OCI-LY1 (cell line): ENCODE measurements around the gene ICE2.

ENCODE experiments used
- H2AFZ ChIP-seq: fragments of 200-600 bp; sonication (generic), shearing (Covaris generic); 2 replicates; pipeline ENCODE4 v1.6.0; 2014; ENCODE audit warnings: antibody characterized with exemption, mild to moderate bottlenecking, low read length
- H3F3A ChIP-seq: fragments of 200-600 bp; sonication (generic), shearing (Covaris generic); 2 replicates; pipeline ENCODE4 v1.6.0; 2014; ENCODE audit warnings: mild to moderate bottlenecking, antibody characterized with exemption, low read length, moderate library complexity; ENCODE audit not compliant: insufficient read depth
- H3K27ac ChIP-seq: fragments of 200-600 bp; sonication (generic); 2 replicates; pipeline ENCODE4 v1.5.1; 2014; ENCODE audit warnings: low read length, mixed run types, mild to moderate bottlenecking, low read depth; ENCODE audit not compliant: poor library complexity, severe bottlenecking
- H3K27me3 ChIP-seq: fragments of 200-600 bp; sonication (generic); 2 replicates; pipeline ENCODE4 v1.6.0; 2014; ENCODE audit warnings: antibody characterized with exemption, mild to moderate bottlenecking, low read length, moderate library complexity; ENCODE audit not compliant: insufficient read depth
- H3K36me3 ChIP-seq: fragments of 200-600 bp; sonication (generic); 2 replicates; pipeline ENCODE4 v1.6.1; 2014; ENCODE audit warnings: mild to moderate bottlenecking, antibody characterized with exemption, low read length, moderate library complexity, mixed read lengths; ENCODE audit not compliant: insufficient read depth
- H3K4me1 ChIP-seq: fragments of 200-600 bp; sonication (generic); 2 replicates; pipeline ENCODE4 v1.5.1; 2014; ENCODE audit warnings: mild to moderate bottlenecking, low read length, moderate library complexity; ENCODE audit not compliant: insufficient read depth, severe bottlenecking
- H3K4me2 ChIP-seq: fragments of 200-600 bp; sonication (generic), shearing (Covaris generic); 2 replicates; pipeline ENCODE4 v1.6.1; 2014; ENCODE audit warnings: low read length
- H3K4me3 ChIP-seq: fragments of 200-600 bp; sonication (generic); 2 replicates; pipeline ENCODE4 v1.5.1; 2014; ENCODE audit warnings: low read length, low read depth, mild to moderate bottlenecking, mixed read lengths; ENCODE audit not compliant: poor library complexity, severe bottlenecking
- H3K79me2 ChIP-seq: fragments of 200-600 bp; shearing (Covaris generic); 2 replicates; pipeline ENCODE4 v1.6.1; 2016; ENCODE audit warnings: mixed run types, low read length, mixed read lengths; ENCODE audit not compliant: insufficient read depth
- H3K9ac ChIP-seq: fragments of 200-600 bp; sonication (generic), shearing (Covaris generic); 2 replicates; pipeline ENCODE4 v1.6.1; 2014; ENCODE audit warnings: mild to moderate bottlenecking, low read length, mixed read lengths
- H3K9me2 ChIP-seq: fragments of 200-600 bp; sonication (generic), shearing (Covaris generic); 2 replicates; pipeline ENCODE4 v1.6.1; 2014; ENCODE audit warnings: low read depth, mild to moderate bottlenecking, low read length, mixed read lengths
- H3K9me3 ChIP-seq: fragments of 200-600 bp; shearing (Covaris generic); 2 replicates; pipeline ENCODE4 v1.6.1; 2014; ENCODE audit warnings: low read length, mixed read lengths
- H4K20me1 ChIP-seq: fragments of 200-600 bp; sonication (generic), shearing (Covaris generic); 2 replicates; pipeline ENCODE4 v1.6.0; 2016; ENCODE audit warnings: mild to moderate bottlenecking, low read length; ENCODE audit not compliant: insufficient read depth
- EZH2 ChIP-seq: fragments of 200-600 bp; sonication (generic), shearing (Covaris generic); IDR thresholded peaks from 2 replicates; pipeline ENCODE4 v1.8.0; 2017; ENCODE audit warnings: borderline replicate concordance, mixed run types, mild to moderate bottlenecking, antibody characterized with exemption, low read length, moderate library complexity, mixed read lengths
- TF ChIP-seq, protein P1 (sequence below): fragments of 200-600 bp; sonication (generic), shearing (Covaris generic); IDR thresholded peaks from 2 replicates; pipeline ENCODE4 v1.5.1; 2017; ENCODE audit warnings: mild to moderate bottlenecking, antibody characterized with exemption, low read length, moderate library complexity, mixed read lengths

ICE2 gene

DNA sequence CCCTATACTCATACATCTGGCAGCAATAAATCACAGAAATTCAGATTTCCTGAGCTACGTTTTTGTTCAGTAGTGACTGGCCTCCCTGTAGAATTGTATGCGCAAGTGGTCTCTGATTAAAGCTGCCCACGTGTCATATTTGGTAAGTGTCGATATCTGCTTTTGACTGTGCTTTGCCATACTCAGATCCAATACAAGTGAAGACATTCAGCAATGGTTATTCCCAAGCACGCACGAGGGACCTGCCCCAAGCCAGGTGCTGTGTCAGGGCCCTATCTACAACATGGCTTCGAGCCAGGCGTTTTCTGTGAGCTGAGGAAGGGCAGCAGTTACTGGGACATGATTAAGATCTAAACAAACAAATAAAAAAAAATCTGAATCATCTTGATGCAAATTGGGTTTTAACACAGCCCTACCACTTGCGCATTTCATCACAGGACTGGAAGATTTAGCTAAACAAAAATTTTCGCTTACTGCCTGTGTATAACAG, 47.2 kb upstream of the ICE2 start:
- H3K79me2 ChIP-seq: no peaks in the 10 kb centered on the region
- H3K27me3 ChIP-seq: no peaks in the 10 kb centered on the region
- H3K4me3 ChIP-seq: no peak overlapping the region
- no peak overlapping the region for H3K27ac ChIP-seq
- no peaks in the 10 kb centered on the region for H3F3A ChIP-seq
- no peaks in the 10 kb centered on the region for H3K9me2 ChIP-seq
- no peaks in the 10 kb centered on the region for H3K36me3 ChIP-seq
- H3K4me2 ChIP-seq: no peak overlapping the region
- no peak overlapping the region for H3K9ac ChIP-seq
- no peak for TF ChIP-seq EZH2
- TF ChIP-seq, protein P1, sequence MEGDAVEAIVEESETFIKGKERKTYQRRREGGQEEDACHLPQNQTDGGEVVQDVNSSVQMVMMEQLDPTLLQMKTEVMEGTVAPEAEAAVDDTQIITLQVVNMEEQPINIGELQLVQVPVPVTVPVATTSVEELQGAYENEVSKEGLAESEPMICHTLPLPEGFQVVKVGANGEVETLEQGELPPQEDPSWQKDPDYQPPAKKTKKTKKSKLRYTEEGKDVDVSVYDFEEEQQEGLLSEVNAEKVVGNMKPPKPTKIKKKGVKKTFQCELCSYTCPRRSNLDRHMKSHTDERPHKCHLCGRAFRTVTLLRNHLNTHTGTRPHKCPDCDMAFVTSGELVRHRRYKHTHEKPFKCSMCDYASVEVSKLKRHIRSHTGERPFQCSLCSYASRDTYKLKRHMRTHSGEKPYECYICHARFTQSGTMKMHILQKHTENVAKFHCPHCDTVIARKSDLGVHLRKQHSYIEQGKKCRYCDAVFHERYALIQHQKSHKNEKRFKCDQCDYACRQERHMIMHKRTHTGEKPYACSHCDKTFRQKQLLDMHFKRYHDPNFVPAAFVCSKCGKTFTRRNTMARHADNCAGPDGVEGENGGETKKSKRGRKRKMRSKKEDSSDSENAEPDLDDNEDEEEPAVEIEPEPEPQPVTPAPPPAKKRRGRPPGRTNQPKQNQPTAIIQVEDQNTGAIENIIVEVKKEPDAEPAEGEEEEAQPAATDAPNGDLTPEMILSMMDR: no peak
- no peak overlapping the region for H2AFZ ChIP-seq
- H3K9me3 ChIP-seq: no peaks in the 10 kb centered on the region
- no peaks in the 10 kb centered on the region for H3K4me1 ChIP-seq
- no peaks in the 10 kb centered on the region for H4K20me1 ChIP-seq

DNA sequence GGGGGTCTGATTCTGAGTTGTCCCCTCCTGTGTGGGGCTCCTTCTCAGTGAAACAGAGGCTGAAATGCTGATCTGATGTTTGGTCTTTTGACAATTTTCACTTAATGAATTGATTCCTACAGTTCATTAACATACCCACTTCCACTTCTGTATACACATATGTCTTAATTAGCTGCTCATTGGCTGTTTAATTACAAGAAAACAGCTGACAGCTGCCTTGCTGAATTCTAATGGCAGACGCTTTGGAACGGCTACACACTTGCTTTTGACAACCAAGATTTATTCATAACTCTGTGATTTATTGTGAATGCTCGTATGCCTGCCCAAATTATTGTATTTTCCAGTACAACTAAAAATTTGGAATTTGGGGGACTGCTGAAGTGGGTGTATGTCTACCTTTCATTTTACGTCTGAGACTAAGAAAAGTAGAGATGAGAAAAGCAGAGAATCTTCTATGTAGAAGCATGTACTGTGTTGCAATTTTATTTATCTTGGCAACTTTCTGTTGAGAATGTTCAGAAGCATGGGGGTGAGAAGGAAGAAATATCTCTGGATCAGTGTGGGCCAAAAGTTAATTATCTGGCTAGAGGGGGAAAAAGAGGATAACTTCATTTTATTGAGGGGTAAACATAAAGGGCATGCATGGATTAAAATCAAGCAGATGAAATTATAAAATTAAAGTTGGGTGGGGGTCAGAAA, 46.5 kb upstream of the ICE2 start:
- no peaks in the 10 kb centered on the region for H3K27me3 ChIP-seq
- no peak overlapping the region for H3K4me2 ChIP-seq
- H3K9me3 ChIP-seq: no peaks in the 10 kb centered on the region
- no peak overlapping the region for H2AFZ ChIP-seq
- no peaks in the 10 kb centered on the region for H3K79me2 ChIP-seq
- no peaks in the 10 kb centered on the region for H3F3A ChIP-seq
- no peaks in the 10 kb centered on the region for H3K4me1 ChIP-seq
- H3K9ac ChIP-seq: no peak overlapping the region
- no peaks in the 10 kb centered on the region for H3K36me3 ChIP-seq
- no peak overlapping the region for H3K4me3 ChIP-seq
- no peaks in the 10 kb centered on the region for H3K9me2 ChIP-seq
- no peak for TF ChIP-seq EZH2
- TF ChIP-seq, protein P1: no peak
- no peak overlapping the region for H3K27ac ChIP-seq
- no peaks in the 10 kb centered on the region for H4K20me1 ChIP-seq

DNA sequence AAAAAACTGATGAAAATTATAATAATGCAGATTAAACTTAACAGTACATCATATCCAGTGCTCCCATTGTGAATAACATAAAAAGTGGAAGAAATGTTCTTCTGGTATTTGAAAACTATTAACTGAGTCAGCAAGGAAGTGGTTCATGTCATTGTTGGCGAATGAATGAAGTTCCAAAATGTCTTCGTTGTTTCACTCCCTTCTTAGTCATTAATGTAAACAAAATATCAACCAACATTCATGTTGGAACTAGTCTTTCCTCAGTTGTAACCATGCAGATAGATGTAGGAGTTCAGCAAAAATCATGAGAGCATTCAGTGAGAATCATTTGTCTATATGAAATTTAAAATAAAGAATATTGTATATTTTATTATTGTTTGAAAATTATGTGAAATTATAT, 44.1 kb upstream of the ICE2 start:
- Histone ChIP-seq H4K20me1 (no peaks in the 10 kb centered on the region), H3K36me3 (no peaks in the 10 kb centered on the region), H3F3A (no peaks in the 10 kb centered on the region), H3K79me2 (no peaks in the 10 kb centered on the region), H3K4me3 (no peak overlapping the region), H3K9ac (no peak overlapping the region), H3K9me2 (no peaks in the 10 kb centered on the region), H3K9me3 (no peaks in the 10 kb centered on the region), H3K27me3 (no peaks in the 10 kb centered on the region), H3K27ac (no peak overlapping the region), H3K4me1 (no peaks in the 10 kb centered on the region), H3K4me2 (no peak overlapping the region), H2AFZ (no peak overlapping the region)
- TF ChIP-seq EZH2: no peak
- TF ChIP-seq, protein P1: no peak
